ENCODE measurements around the gene ANXA6.

GRCh38 chr5:151140686-151141459, 16.7 kb downstream of the ANXA6 start:
- TF ChIP-seq CTCF (IDR thresholded peaks at IDR 0.05; ENCODE audit: insufficient read depth, low read length): no peak
- no peak for TF ChIP-seq POLR2AphosphoS5 (IDR thresholded peaks at IDR 0.05; ENCODE audit: low read depth)
- no peak for TF ChIP-seq SPI1 (IDR thresholded peaks at IDR 0.05; ENCODE audit: borderline replicate concordance, low read depth)
